ENCODE data around the gene KIF17. TPM values are rescaled to one million over a fixed set of nuclear protein-coding genes. Genes with fewer than 3 reads are reported as not detected.
A peak's percentile ranks its signal among the peaks of the same experiment; 100 is the strongest.

The KIF17 gene
- total RNA-seq (10 to 100 TPM; 23.6 to 66.9 (median 43.9) TPM), polyA plus RNA-seq (10 to 100 TPM; 10.7 to 22.9 (median 16.6) TPM)
- long read RNA-seq, donor 1: 0 reads
- long read RNA-seq, donor 2, partial matches to known transcripts: 0 of 3 reads
- long read RNA-seq, donor 2, other reads (novel, unspliced or antisense): 0 of 3 reads
- long read RNA-seq, donor 3: 0 reads
- long read RNA-seq, donor 4, partial matches to known transcripts: 2 of 18 reads
- long read RNA-seq, donor 4, other reads (novel, unspliced or antisense): 15 of 18 reads
- long read RNA-seq, donor 5, transcript KIF17-206 (6 exons, 1,805 nt): major isoform, 7 of 45 reads
- long read RNA-seq, donor 5, partial matches to known transcripts: 7 of 45 reads
- long read RNA-seq, donor 5, other reads (novel, unspliced or antisense): 30 of 45 reads
- long read RNA-seq, donor 6, partial matches to known transcripts: 1 of 8 reads
- long read RNA-seq, donor 6, other reads (novel, unspliced or antisense): 7 of 8 reads
- long read RNA-seq, donor 7, partial matches to known transcripts: 5 of 5 reads
- long read RNA-seq, donor 7, other reads (novel, unspliced or antisense): 0 of 5 reads
- long read RNA-seq, donor 8, partial matches to known transcripts: 0 of 1 reads
- long read RNA-seq, donor 8, other reads (novel, unspliced or antisense): 0 of 1 reads
- long read RNA-seq, donor 9, partial matches to known transcripts: 13 of 13 reads
- long read RNA-seq, donor 9, other reads (novel, unspliced or antisense): 0 of 13 reads
- long read RNA-seq, donor 10, partial matches to known transcripts: 8 of 9 reads
- long read RNA-seq, donor 10, other reads (novel, unspliced or antisense): 0 of 9 reads

DNA sequence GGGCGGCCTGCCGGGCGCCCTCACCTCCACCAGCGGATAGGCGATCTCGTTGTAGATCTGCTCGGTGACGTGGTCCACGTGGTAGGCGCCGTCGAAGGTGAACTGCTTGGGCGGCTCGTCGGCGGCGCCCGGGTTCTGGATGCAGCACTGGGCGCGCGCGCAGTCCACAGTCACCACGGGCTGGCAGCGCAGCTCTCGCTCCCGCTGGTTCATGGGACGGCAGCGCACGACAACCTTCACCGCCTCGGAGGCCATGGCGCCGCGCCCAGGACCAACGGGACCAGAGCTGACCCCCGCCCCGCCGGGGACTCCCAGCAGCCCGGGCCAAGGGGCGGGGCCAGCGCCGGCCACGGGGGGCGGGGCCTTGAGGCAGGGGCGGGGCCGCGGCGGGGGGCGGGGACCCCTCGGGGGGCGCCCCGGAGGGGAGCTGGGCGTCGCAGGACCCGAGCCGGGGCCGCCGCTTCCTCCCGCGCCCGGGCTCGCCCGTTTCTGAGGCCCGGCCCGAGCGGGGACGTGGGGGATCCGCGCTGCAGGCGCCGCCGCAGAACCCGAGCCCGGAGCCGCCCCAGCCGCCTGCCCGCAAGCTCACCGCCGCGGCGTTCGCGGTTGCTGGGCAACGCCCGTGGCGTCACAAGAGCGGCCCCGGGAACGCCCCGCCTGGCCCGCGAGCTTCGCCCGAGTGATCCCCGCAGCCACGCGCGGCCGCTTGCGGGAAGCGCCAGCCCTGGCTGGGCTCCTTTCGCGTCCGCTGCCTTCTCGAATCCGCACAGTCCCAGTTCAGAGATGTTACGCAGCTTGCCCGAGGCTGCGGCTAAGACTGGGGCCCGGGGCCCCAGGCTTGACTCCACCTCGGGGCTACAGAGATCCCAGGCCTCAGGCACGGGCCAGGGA lies at the start of gene KIF17:
TSS of gene KIF17 (minus strand) at position 556 of the 891 bp plus-strand sequence. CDS start at position 255, 301 bp downstream.
- Histone ChIP-seq H3K27ac (no peak within 1 kb of the TSS), H3K4me1 (replicated peaks in 1 of 2) (peaks cover 0 to 5% of the 10 kb centered on the region in 2 donors), H3K9me3 (replicated peaks in 1 of 3) (no peaks in the 10 kb centered on the region), H3K4me3 (peak within 1 kb of the TSS in 2 of 4 donors; percentile 11 to 75), H3K36me3 (replicated peaks in 1 of 2) (no peaks in the 10 kb centered on the region), H3K27me3 (no peaks in the 10 kb centered on the region)
- 0 to 3% (median 1%) methylated on average over 1 to 112 of the region's 112 CpGs for WGBS, 4 donors
- intact Hi-C loops (cut with DNase I): no loop called here
- TF ChIP-seq, protein P1, sequence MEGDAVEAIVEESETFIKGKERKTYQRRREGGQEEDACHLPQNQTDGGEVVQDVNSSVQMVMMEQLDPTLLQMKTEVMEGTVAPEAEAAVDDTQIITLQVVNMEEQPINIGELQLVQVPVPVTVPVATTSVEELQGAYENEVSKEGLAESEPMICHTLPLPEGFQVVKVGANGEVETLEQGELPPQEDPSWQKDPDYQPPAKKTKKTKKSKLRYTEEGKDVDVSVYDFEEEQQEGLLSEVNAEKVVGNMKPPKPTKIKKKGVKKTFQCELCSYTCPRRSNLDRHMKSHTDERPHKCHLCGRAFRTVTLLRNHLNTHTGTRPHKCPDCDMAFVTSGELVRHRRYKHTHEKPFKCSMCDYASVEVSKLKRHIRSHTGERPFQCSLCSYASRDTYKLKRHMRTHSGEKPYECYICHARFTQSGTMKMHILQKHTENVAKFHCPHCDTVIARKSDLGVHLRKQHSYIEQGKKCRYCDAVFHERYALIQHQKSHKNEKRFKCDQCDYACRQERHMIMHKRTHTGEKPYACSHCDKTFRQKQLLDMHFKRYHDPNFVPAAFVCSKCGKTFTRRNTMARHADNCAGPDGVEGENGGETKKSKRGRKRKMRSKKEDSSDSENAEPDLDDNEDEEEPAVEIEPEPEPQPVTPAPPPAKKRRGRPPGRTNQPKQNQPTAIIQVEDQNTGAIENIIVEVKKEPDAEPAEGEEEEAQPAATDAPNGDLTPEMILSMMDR (IDR thresholded peaks at IDR 0.05): no peak
- no peak for TF ChIP-seq POLR2A (IDR thresholded peaks at IDR 0.05)
- peak; percentile 71 to 92 (median 83) for DNase-seq

DNA sequence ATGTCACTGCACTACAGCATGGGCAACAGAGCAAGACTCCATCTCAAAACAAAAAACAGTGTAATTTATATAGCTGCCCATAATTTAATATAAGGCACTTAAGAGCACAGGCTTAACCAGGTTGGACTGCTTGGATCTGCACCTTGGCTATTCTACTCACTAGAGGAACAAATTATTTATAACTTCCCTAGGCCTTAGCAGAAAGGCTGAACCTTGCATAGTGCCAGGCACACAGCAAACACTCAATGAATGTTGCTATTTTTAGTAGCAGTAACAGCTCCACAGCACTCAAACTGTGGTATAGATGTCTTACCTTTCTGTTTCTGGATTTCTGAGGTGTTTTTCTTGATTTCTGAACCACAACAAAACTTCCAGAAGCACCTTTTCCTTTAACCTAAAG lies 49.5 kb upstream of the KIF17 start:
- Histone ChIP-seq H3K36me3 (replicated peaks in 1 of 2) (peaks cover 0 to 100% of the 10 kb centered on the region in 2 donors), H3K9me3 (replicated peaks in 1 of 3) (no peaks in the 10 kb centered on the region), H3K27me3 (no peaks in the 10 kb centered on the region), H3K4me1 (replicated peaks in 1 of 2) (no peaks in the 10 kb centered on the region), H3K4me3 (no peak overlapping the region), H3K27ac (no peak overlapping the region)
- intact Hi-C loops (cut with DNase I): loop anchor here in 1 of 2 donors (10.0 kb wide), 1 partner anchor 88 kb away; no protein-coding TSS in a partner anchor
- TF ChIP-seq POLR2A (IDR thresholded peaks at IDR 0.05): no peak
- TF ChIP-seq, protein P1 (IDR thresholded peaks at IDR 0.05): no peak
- no peak for DNase-seq

DNA sequence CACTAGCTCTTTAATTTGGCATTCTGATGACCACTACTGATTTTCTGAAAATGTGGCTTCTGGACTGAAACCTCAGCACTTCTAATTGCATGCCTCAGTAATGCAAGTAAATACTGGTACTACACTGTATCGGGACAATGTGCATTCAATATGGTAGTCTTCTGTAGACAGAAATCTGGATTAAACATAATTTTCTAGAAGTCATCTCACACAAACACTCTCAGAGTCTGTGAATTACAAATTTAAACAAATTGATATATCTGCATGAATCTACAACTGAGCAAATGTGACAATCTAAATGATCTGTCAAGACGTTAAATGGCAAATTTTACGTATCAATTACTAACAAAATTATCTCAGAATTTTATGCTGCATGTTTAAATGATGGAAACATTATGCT lies 45.6 kb upstream of the KIF17 start:
- H3K27ac ChIP-seq: no peak overlapping the region
- TF ChIP-seq, protein P1 (IDR thresholded peaks at IDR 0.05): no peak
- TF ChIP-seq POLR2A (IDR thresholded peaks at IDR 0.05): no peak
- no peaks in the 10 kb centered on the region for H3K27me3 ChIP-seq
- H3K36me3 ChIP-seq (replicated peaks in 1 of 2): peaks cover 0 to 94% of the 10 kb centered on the region in 2 donors
- DNase-seq: no peak
- WGBS, 4 donors: 91 to 96% (median 95%) methylated on average over 3 of the region's 3 CpGs
- intact Hi-C loops (cut with DNase I): loop anchor here in 1 of 2 donors (10.0 kb wide), 1 partner anchor 91 kb away; no protein-coding TSS in a partner anchor
- no peaks in the 10 kb centered on the region for H3K9me3 ChIP-seq (replicated peaks in 1 of 3)
- H3K4me1 ChIP-seq (replicated peaks in 1 of 2): no peaks in the 10 kb centered on the region
- no peak overlapping the region for H3K4me3 ChIP-seq
